H9 (cell line): ENCODE data around the gene RBM4B. TPM values are rescaled to one million over a fixed set of nuclear protein-coding genes. Genes with fewer than 3 reads are reported as not detected.

ENCODE experiments used
- DNase-seq: peaks from one replicate; pipeline ENCODE4 v3.0.0-alpha.2; 2017
- H2AFZ ChIP-seq: one replicate; pipeline ENCODE4 v1.6.1; 2013; ENCODE audit warnings: mild to moderate bottlenecking, low read length, control low read depth, moderate library complexity
- H2AK5ac ChIP-seq: 2 replicates; pipeline ENCODE4 v1.6.1; 2013; ENCODE audit warnings: low read length, control low read depth, mixed read lengths; ENCODE audit not compliant: insufficient read length
- H2BK120ac ChIP-seq: one replicate; pipeline ENCODE4 v1.6.1; 2013; ENCODE audit warnings: low read depth, mild to moderate bottlenecking, low read length, control low read depth, inconsistent platforms; ENCODE audit not compliant: poor library complexity, severe bottlenecking
- H2BK12ac ChIP-seq: 2 replicates; pipeline ENCODE4 v1.6.1; 2013; ENCODE audit warnings: low read length, control low read depth, mixed read lengths, low read depth; ENCODE audit not compliant: insufficient read length
- H2BK15ac ChIP-seq: 2 replicates; pipeline ENCODE4 v1.6.1; 2013; ENCODE audit warnings: low read depth, low read length, control low read depth
- H2BK20ac ChIP-seq: one replicate; pipeline ENCODE4 v1.6.1; 2013; ENCODE audit warnings: low read depth, mild to moderate bottlenecking, low read length, control low read depth, inconsistent platforms; ENCODE audit not compliant: poor library complexity, severe bottlenecking
- H2BK5ac ChIP-seq: 2 replicates; pipeline ENCODE4 v1.6.1; 2013; ENCODE audit warnings: low read length, control low read depth, mixed read lengths; ENCODE audit not compliant: insufficient read length
- H3K14ac ChIP-seq: 2 replicates; pipeline ENCODE4 v1.6.1; 2013; ENCODE audit warnings: low read length, control low read depth; ENCODE audit not compliant: insufficient read depth
- H3K18ac ChIP-seq: 2 replicates; pipeline ENCODE4 v1.6.1; 2013; ENCODE audit warnings: low read depth, mild to moderate bottlenecking, mixed read lengths, low read length, control low read depth; ENCODE audit not compliant: insufficient read length
- H3K23ac ChIP-seq: 2 replicates; pipeline ENCODE4 v1.6.1; 2013; ENCODE audit warnings: low read length, control low read depth, mixed read lengths, low read depth; ENCODE audit not compliant: insufficient read length
- H3K23me2 ChIP-seq: 2 replicates; pipeline ENCODE4 v1.6.1; 2013; ENCODE audit warnings: low read depth, mild to moderate bottlenecking, mixed read lengths, low read length, control low read depth; ENCODE audit not compliant: insufficient read length, poor library complexity, severe bottlenecking
- H3K27ac ChIP-seq: 2 replicates; pipeline ENCODE4 v1.5.1; 2013; ENCODE audit warnings: low read length, control low read depth, mixed read lengths, low read depth; ENCODE audit not compliant: insufficient read length
- H3K27me3 ChIP-seq: 2 replicates; pipeline ENCODE4 v1.6.1; 2013; ENCODE audit warnings: low read length, control low read depth, inconsistent platforms; ENCODE audit not compliant: insufficient read depth
- H3K4ac ChIP-seq: 2 replicates; pipeline ENCODE4 v1.6.1; 2013; ENCODE audit warnings: low read depth, mild to moderate bottlenecking, control low read depth, inconsistent platforms, low read length, moderate library complexity
- H3K4me1 ChIP-seq: 2 replicates; pipeline ENCODE4 v1.6.1; 2013; ENCODE audit warnings: low read length, control low read depth, inconsistent platforms; ENCODE audit not compliant: insufficient read depth
- H3K4me2 ChIP-seq: 2 replicates; pipeline ENCODE4 v1.6.1; 2013; ENCODE audit warnings: low read length, control low read depth, mixed read lengths; ENCODE audit not compliant: insufficient read length, insufficient read depth
- H3K56ac ChIP-seq: 2 replicates; pipeline ENCODE4 v1.6.1; 2013; ENCODE audit warnings: low read depth, mild to moderate bottlenecking, mixed read lengths, low read length, control low read depth; ENCODE audit not compliant: insufficient read length
- H3K79me1 ChIP-seq: 2 replicates; pipeline ENCODE4 v1.6.1; 2013; ENCODE audit warnings: low read depth, mild to moderate bottlenecking, moderate library complexity, low read length, control low read depth, inconsistent platforms; ENCODE audit not compliant: insufficient read depth, poor library complexity, severe bottlenecking
- H3K79me2 ChIP-seq: 2 replicates; pipeline ENCODE4 v1.6.1; 2013; ENCODE audit warnings: low read length, control low read depth, inconsistent platforms; ENCODE audit not compliant: insufficient read depth
- H3K9ac ChIP-seq: 2 replicates; pipeline ENCODE4 v1.6.1; 2013; ENCODE audit warnings: low read length, control low read depth, mixed read lengths; ENCODE audit not compliant: insufficient read length; ENCODE audit errors: extremely low read depth
- H3K9me3 ChIP-seq: one replicate; pipeline ENCODE4 v1.6.1; 2013; ENCODE audit warnings: low read depth, low read length, inconsistent platforms; ENCODE audit not compliant: control insufficient read depth
- H3T11ph ChIP-seq: one replicate; pipeline ENCODE4 v1.6.1; 2013; ENCODE audit warnings: mild to moderate bottlenecking, low read length, control low read depth, inconsistent platforms
- H4K20me1 ChIP-seq: one replicate; pipeline ENCODE4 v1.6.1; 2013; ENCODE audit not compliant: control insufficient read depth, insufficient read length, insufficient read depth
- H4K5ac ChIP-seq: 2 replicates; pipeline ENCODE4 v1.6.1; 2013; ENCODE audit warnings: low read depth, mild to moderate bottlenecking, mixed read lengths, low read length, control low read depth; ENCODE audit not compliant: insufficient read length
- H4K8ac ChIP-seq: replicated peaks from 2 replicates; pipeline ENCODE4 v1.6.1; 2013; ENCODE audit warnings: low read length, control low read depth, mixed read lengths, low read depth; ENCODE audit not compliant: insufficient read length
- H4K91ac ChIP-seq: 2 replicates; pipeline ENCODE4 v1.6.1; 2013; ENCODE audit warnings: low read depth, mild to moderate bottlenecking, moderate library complexity, mixed read lengths, low read length, control low read depth; ENCODE audit not compliant: insufficient read length
- H3K27ac Mint-ChIP-seq, 3 experiments: 2 replicates in 2 of 3; 3 replicates in 1 of 3; pipeline ENCODE4 v1.8.0; 2020 to 2021; ENCODE audit warnings: mixed read lengths in 3 of 3, mild to moderate bottlenecking in 1 of 3, moderate library complexity in 1 of 3
- H3K27me3 Mint-ChIP-seq: 2 replicates; pipeline ENCODE4 v1.8.0; 2021; ENCODE audit warnings: low read depth, mild to moderate bottlenecking, moderate library complexity, mixed read lengths
- H3K36me3 Mint-ChIP-seq, 3 experiments: 2 replicates in 2 of 3; 3 replicates in 1 of 3; pipeline ENCODE4 v1.8.0; 2020 to 2021; ENCODE audit warnings: low read depth in 3 of 3, mixed read lengths in 3 of 3; ENCODE audit not compliant: insufficient read depth in 1 of 3
- H3K4me1 Mint-ChIP-seq, 2 experiments: 2 replicates each; pipeline ENCODE4 v1.8.0; 2020; ENCODE audit warnings: mixed read lengths in 2 of 2
- H3K4me3 Mint-ChIP-seq, 2 experiments: 2 replicates in 1 of 2; 3 replicates in 1 of 2; pipeline ENCODE4 v1.8.0; 2020 to 2021; ENCODE audit warnings: mild to moderate bottlenecking in 2 of 2, mixed read lengths in 2 of 2, moderate library complexity in 1 of 2
- H3K9me3 Mint-ChIP-seq, 2 experiments: 2 replicates in 1 of 2; 3 replicates in 1 of 2; pipeline ENCODE4 v1.8.0; 2020; ENCODE audit warnings: mild to moderate bottlenecking in 2 of 2, mixed read lengths in 2 of 2, moderate library complexity in 1 of 2
- WGBS: extraction: QIAGEN DNeasy Blood & Tissue Kit; methylation state at CpG from one replicate; pipeline ENCODE4 v1.1.7; 2013; ENCODE audit warnings: missing lambda C conversion rate, low lambda C conversion rate, mixed read lengths; ENCODE audit not compliant: insufficient read length; ENCODE audit errors: extremely low coverage; 5-methylcytosine and 5-hydroxymethylcytosine counted together
- total RNA-seq: library from RNA; stranded (reverse); gene quantifications from 2 replicates; pipeline ENCODE4 v1.2.1, GENCODE V29; 2021
- TF ChIP-seq, protein P1 (sequence below): fragments of 200-600 bp; sonication (generic); conservative IDR thresholded peaks from 3 replicates; pipeline ENCODE4 v1.8.0; 2021; ENCODE audit warnings: antibody characterized with exemption, mild to moderate bottlenecking

Gene RBM4B
- total RNA-seq, 1 experiment from 2014 or later, result 34.0 TPM

GRCh38 chr11:66722745-66723651 is 45.3 kb upstream of the RBM4B start:
- H2BK15ac ChIP-seq, result no peak overlapping the region
- no peak overlapping the region for H3K4ac ChIP-seq
- H3K4me1 Mint-ChIP-seq, result peaks cover 70 to 78% of the 10 kb centered on the region in 2 experiments
- H3K23me2 ChIP-seq, result peaks cover 9% of the 10 kb centered on the region
- no peak overlapping the region for H3K27ac ChIP-seq
- H3K23ac ChIP-seq, result no peak overlapping the region
- no peaks in the 10 kb centered on the region; a peak in 1 of 5 replicates for H3K9me3 Mint-ChIP-seq
- H3K18ac ChIP-seq, result no peak overlapping the region
- no peaks in the 10 kb centered on the region for H3K79me1 ChIP-seq
- no CpG with 5 or more reads among the region's 16 CpGs for WGBS
- H3K9me3 ChIP-seq, result no peaks in the 10 kb centered on the region
- H3K27me3 Mint-ChIP-seq, result peaks cover 10% of the 10 kb centered on the region
- H2BK5ac ChIP-seq, result no peak overlapping the region
- H4K5ac ChIP-seq, result no peak overlapping the region
- H3K27ac Mint-ChIP-seq, result peak overlapping the region in 1 of 3 experiments; percentile 75; a peak in 3 of 7 replicates
- TF ChIP-seq, protein P1, sequence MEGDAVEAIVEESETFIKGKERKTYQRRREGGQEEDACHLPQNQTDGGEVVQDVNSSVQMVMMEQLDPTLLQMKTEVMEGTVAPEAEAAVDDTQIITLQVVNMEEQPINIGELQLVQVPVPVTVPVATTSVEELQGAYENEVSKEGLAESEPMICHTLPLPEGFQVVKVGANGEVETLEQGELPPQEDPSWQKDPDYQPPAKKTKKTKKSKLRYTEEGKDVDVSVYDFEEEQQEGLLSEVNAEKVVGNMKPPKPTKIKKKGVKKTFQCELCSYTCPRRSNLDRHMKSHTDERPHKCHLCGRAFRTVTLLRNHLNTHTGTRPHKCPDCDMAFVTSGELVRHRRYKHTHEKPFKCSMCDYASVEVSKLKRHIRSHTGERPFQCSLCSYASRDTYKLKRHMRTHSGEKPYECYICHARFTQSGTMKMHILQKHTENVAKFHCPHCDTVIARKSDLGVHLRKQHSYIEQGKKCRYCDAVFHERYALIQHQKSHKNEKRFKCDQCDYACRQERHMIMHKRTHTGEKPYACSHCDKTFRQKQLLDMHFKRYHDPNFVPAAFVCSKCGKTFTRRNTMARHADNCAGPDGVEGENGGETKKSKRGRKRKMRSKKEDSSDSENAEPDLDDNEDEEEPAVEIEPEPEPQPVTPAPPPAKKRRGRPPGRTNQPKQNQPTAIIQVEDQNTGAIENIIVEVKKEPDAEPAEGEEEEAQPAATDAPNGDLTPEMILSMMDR, result no peak
- no peak overlapping the region for H3K4me2 ChIP-seq
- peaks cover 7% of the 10 kb centered on the region; the same call in 1 of the 2 replicates for H3K4me1 ChIP-seq
- H2BK120ac ChIP-seq, result no peak overlapping the region
- H4K8ac ChIP-seq, result no peak overlapping the region
- no peak overlapping the region for H2BK20ac ChIP-seq
- H2AK5ac ChIP-seq, result no peak overlapping the region
- no peaks in the 10 kb centered on the region for H4K20me1 ChIP-seq
- H3K4me3 Mint-ChIP-seq, result no peak overlapping the region; a peak in 1 of 5 replicates
- no peak overlapping the region for H2AFZ ChIP-seq
- no peak overlapping the region for H3K56ac ChIP-seq
- H2BK12ac ChIP-seq, result no peak overlapping the region
- H3K9ac ChIP-seq, result no peak overlapping the region
- H3K79me2 ChIP-seq, result no peaks in the 10 kb centered on the region
- H3K36me3 Mint-ChIP-seq, result peaks cover 9 to 55% (median 50%) of the 10 kb centered on the region in 3 experiments
- no peak overlapping the region for H3T11ph ChIP-seq
- DNase-seq, result no peak
- H3K27me3 ChIP-seq, result peaks cover 3% of the 10 kb centered on the region; the same call in 1 of the 2 replicates
- no peak overlapping the region for H3K14ac ChIP-seq
- no peak overlapping the region for H4K91ac ChIP-seq
